Skeletal muscle satellite cell (primary cell): ENCODE results near the gene GPR137B.

Experiments
- H3K27me3 ChIP-seq: 2 replicates; pipeline ENCODE4 v1.7.0; 2013; ENCODE audit warnings: low read length; ENCODE audit not compliant: control insufficient read depth, insufficient read depth
- H3K36me3 ChIP-seq: 2 replicates; pipeline ENCODE4 v1.7.0; 2013; ENCODE audit warnings: mild to moderate bottlenecking, control low read depth, low read length; ENCODE audit not compliant: insufficient read depth
- H3K4me1 ChIP-seq: 2 replicates; pipeline ENCODE4 v1.7.0; 2013; ENCODE audit warnings: low read length; ENCODE audit not compliant: control insufficient read depth, insufficient read depth
- H3K4me2 ChIP-seq: 2 replicates; pipeline ENCODE4 v1.7.0; 2013; ENCODE audit warnings: mild to moderate bottlenecking, low read length
- H3K4me3 ChIP-seq: 2 replicates; pipeline ENCODE4 v1.7.0; 2013; ENCODE audit warnings: low read length
- H3K9ac ChIP-seq: 2 replicates; pipeline ENCODE4 v1.7.0; 2013; ENCODE audit warnings: mild to moderate bottlenecking, low read depth, low read length, moderate library complexity
- H3K9me3 ChIP-seq: replicated peaks from 2 replicates; pipeline ENCODE4 v1.7.0; 2013; ENCODE audit warnings: mild to moderate bottlenecking, control low read depth, low read length

Gene GPR137B

DNA sequence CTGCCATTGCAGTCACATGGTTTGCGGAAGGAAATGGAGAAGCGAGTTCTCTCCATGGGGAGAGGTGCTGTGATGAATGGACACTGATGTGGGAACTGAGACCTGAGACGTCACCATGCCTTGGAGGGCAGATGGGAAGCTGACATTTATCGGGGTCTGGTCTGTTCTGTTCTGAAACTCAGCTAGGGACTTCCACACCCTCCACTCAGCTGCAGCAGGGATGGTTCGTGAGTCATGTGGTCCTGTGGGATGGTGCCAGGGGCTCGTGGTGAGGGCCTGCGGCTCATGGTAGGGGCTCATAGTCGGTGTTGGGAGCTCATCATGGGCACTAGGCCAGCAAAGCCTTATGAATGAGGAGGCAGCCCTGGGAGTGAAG lies 6.1 kb downstream of the GPR137B start:
- Histone ChIP-seq H3K4me1 (peaks cover 12% of the 10 kb centered on the region), H3K4me2 (no peak overlapping the region), H3K9ac (no peak overlapping the region), H3K36me3 (no peaks in the 10 kb centered on the region), H3K4me3 (no peak overlapping the region), H3K9me3 (no peaks in the 10 kb centered on the region), H3K27me3 (no peaks in the 10 kb centered on the region)

DNA sequence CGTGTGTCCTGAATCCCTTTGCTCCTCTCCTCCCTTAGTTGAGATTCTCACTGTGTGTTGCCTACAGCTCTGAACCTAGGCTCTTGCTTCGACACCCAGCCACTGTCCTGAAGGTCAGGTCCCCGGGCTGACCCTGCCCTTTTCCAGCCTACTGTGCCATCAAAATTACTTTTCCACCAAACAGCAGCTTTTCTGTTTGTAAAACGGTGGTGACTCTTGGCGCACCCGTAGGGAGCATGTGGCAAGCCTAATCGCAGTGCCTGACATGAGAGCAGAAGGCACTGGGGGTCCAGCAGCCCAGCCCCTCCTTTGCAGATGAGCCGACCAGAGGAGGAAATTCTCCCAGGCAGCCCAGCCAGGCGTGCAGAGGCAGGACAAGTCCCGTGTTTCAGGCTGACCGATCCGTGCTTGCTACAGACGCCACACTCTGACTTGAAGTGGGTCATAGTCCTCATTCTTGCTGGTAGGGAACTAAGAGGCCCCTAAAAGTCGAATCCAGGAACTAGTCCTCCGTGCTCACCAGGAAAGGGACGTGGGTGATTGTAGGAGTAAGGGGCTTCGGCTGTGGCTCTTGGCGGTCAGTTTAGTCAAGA lies 6.8 kb downstream of the GPR137B start:
- no peak overlapping the region for H3K4me3 ChIP-seq
- peaks cover 6% of the 10 kb centered on the region for H3K4me1 ChIP-seq
- H3K36me3 ChIP-seq = no peaks in the 10 kb centered on the region
- H3K4me2 ChIP-seq = no peak overlapping the region
- H3K9me3 ChIP-seq = no peaks in the 10 kb centered on the region
- no peak overlapping the region for H3K9ac ChIP-seq
- H3K27me3 ChIP-seq = no peaks in the 10 kb centered on the region

DNA sequence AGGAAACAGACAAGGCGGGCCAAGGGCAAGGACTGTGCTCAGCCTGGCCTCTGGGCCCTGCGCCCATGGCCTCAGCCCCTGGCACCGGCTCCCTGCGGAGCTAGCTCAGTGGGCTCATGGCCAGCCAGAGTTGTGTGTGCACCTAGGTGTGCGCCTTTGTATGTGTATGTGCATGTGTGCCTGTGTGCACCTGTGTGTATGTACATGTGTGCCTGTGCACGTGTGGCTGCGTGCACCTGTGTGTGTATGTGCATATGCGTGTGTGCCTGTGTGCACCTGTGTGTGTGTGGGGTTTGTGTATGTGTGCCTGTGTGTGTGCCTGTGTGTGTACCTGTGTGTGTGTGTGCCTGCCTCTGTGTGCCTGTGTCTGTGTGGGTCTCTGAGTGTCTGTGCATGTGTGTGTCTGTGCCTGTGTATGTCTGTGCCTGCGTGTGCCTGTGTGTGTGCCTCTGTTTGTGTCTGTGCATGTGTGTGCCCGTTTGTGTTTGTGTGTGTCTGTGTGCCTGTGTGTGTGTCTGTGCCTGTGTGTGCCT lies 7.4 kb downstream of the GPR137B start:
- Histone ChIP-seq H3K9me3 (no peaks in the 10 kb centered on the region), H3K27me3 (no peaks in the 10 kb centered on the region), H3K4me2 (no peak overlapping the region), H3K36me3 (no peaks in the 10 kb centered on the region), H3K4me1 (no peaks in the 10 kb centered on the region), H3K9ac (no peak overlapping the region), H3K4me3 (no peak overlapping the region)

DNA sequence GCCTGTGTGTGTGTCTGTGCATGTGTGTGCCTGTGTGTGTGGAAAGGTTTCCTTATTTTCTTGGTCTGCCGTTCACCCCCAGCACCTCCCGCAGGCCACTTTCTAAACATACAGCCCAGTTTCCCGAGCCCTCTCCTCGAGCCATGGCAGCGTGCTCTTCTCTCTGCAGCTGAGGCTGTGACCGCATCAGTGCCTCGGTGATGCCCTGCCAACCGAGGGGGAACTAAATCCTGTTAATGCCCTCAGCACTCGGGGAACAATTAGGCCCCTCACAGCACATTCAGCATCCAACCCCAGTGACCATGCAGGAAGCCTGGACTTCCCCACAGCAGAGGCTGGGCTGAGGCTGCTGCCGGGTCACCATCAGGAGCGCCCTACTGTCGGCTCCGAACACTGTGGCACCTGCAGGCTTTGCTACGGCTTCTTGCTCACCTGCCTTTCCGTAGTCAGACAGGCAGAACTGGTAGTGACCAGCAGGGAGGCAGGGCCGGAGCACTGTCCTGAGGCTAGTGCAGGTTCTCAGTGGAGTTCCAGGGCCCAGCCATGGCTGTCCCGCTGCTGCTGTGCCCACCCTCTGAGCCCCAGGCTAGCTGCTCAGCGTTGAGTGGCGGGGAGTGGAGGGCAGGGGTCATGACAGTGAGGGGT lies 8.1 kb downstream of the GPR137B start:
- Histone ChIP-seq H3K4me3 (no peak overlapping the region), H3K9me3 (no peaks in the 10 kb centered on the region), H3K9ac (no peak overlapping the region), H3K4me2 (no peak overlapping the region), H3K36me3 (no peaks in the 10 kb centered on the region), H3K27me3 (no peaks in the 10 kb centered on the region), H3K4me1 (no peaks in the 10 kb centered on the region)

DNA sequence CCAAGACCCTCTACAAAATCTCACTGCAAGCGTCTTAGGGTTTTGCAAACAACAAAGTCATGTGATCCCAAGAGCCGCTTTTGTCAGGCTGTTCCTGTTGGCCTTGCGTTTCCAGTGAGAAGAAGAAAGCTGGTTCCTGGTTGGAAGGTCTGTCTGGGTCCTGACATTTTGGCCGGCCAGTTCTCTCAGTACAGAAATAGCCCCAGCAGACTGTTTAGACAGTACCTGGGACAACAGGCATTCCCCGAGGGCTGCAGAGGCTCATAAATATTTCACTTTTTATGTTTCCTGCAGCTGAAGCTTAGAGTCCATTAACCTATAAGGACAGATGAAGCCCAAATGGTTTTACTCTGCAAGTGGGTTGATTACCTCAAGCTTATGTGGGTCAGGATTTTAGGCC lies 8.6 kb downstream of the GPR137B start:
- Histone ChIP-seq H3K36me3 (no peaks in the 10 kb centered on the region), H3K4me1 (no peaks in the 10 kb centered on the region), H3K9ac (no peak overlapping the region), H3K27me3 (no peaks in the 10 kb centered on the region), H3K9me3 (no peaks in the 10 kb centered on the region), H3K4me3 (no peak overlapping the region), H3K4me2 (no peak overlapping the region)

DNA sequence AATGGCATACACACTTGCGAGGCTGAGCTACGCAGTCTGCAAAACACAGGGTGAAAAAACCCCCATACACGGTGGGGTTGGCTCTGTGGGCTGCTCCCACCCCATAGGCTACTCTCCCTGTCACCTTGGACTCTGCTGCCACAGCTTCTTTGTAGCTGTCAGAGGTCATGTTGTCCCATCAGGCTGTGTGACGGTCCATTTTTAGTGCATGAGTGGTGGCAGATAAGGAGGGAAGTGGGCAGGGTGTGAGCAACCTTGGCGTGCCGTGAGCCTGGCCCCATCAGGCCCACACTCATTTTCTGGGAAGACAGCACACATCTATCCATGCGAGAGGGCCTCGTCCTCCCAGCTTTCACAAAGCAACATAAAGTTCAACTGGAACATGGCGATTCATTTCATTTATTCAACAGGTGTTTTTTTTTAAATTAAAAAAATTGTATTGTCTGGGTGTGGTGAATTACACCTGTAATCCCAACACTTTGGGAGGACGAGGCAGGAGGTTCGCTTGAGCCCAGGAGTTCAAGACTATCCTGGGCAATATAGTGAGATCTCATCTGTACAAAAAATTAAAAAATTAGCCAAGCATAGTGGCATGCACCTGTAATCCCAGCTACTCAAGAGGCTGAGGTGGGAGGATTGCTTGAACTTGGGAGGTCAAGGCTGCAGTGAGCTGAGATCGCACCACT lies 9.5 kb downstream of the GPR137B start:
- H3K9ac ChIP-seq = no peak overlapping the region
- no peaks in the 10 kb centered on the region for H3K9me3 ChIP-seq
- no peak overlapping the region for H3K4me2 ChIP-seq
- no peaks in the 10 kb centered on the region for H3K27me3 ChIP-seq
- no peaks in the 10 kb centered on the region for H3K36me3 ChIP-seq
- no peaks in the 10 kb centered on the region for H3K4me1 ChIP-seq
- H3K4me3 ChIP-seq = no peak overlapping the region

DNA sequence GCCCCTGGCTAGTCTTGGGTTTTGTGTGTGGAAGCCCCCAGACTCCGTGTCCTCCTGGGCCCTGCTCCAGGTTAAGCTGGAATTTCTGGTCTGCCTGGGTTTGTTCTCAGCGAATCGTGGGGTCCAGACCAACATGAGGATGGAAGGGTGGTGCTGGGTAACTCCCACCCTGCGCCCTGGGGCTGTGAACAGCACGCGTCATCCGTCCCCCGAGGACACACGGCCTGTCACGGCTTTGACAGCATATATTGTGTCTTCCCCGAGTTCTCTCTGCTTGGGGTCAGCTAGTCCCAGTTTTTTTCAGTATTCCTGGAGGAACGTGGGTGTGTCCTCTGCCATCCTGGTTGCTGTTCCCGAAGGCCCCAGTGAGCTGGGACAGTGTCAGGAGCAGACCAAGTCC lies 11.8 kb downstream of the GPR137B start:
- H3K4me1 ChIP-seq = no peaks in the 10 kb centered on the region

DNA sequence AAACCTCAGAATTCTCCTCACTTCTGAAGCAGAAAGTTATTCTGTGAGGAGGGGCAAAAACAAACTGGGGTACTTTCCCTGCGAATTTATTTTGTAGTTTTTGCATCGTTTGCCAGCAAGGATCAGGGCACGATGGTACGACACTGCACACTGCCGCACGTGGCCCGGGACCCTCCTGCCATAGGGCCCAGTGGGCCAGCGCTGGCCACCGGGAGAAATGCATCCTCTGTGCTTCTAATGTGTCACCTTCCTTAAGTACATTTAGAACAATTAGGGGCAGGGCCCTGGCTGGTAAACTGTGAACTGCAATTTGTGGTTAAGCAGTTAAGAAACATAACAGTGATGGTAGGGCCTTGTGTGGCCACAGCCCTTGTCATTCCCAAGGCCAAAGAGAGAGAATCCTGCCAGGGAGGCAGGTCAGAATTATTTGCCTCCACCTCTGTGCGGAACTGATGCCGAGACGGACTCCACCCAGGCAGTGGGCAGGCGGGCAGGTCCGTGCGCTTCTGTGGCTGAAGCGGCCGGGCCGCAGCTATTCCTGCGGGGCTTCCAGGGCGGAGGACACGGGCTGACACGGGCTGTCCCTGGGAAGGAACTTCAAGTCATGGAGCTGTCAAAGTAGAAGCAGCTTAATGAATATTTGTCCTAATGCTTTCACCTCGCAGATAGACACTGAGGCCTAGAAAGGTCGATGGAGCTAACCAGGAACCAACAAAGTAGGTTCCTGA lies 12.5 kb downstream of the GPR137B start:
- no peak overlapping the region for H3K4me3 ChIP-seq
- no peaks in the 10 kb centered on the region for H3K4me1 ChIP-seq
- H3K9ac ChIP-seq = no peak overlapping the region
- no peaks in the 10 kb centered on the region for H3K36me3 ChIP-seq
- no peak overlapping the region for H3K4me2 ChIP-seq
- H3K27me3 ChIP-seq = no peaks in the 10 kb centered on the region
- no peaks in the 10 kb centered on the region for H3K9me3 ChIP-seq

More for the DNA sequence above, 11.8 kb downstream of the GPR137B start:
- Histone ChIP-seq H3K27me3 (no peaks in the 10 kb centered on the region), H3K9me3 (no peaks in the 10 kb centered on the region), H3K36me3 (no peaks in the 10 kb centered on the region), H3K4me3 (no peak overlapping the region), H3K9ac (no peak overlapping the region), H3K4me2 (no peak overlapping the region)

DNA sequence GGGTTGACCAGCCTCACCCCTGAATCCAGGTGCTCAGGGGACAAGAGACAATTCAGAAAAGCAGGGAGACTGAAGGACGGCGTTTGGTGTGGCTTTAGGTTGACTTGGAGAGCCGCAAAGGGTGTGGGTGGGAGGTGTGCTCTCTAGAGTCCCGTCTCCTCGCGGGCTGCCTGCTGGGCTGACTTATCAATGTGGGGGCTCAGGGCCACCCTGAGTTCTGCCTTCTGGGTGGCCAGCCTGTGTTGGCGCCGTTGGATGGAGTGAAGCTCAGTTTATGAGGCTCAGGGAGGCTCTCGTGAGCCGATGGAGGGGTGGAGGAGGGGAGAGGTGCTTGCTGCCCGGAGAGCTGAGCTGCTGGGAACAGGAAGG lies 13.0 kb downstream of the GPR137B start:
- Histone ChIP-seq H3K4me2 (no peak overlapping the region), H3K4me1 (no peaks in the 10 kb centered on the region), H3K9me3 (no peaks in the 10 kb centered on the region), H3K9ac (no peak overlapping the region), H3K36me3 (no peaks in the 10 kb centered on the region), H3K27me3 (no peaks in the 10 kb centered on the region), H3K4me3 (no peak overlapping the region)

DNA sequence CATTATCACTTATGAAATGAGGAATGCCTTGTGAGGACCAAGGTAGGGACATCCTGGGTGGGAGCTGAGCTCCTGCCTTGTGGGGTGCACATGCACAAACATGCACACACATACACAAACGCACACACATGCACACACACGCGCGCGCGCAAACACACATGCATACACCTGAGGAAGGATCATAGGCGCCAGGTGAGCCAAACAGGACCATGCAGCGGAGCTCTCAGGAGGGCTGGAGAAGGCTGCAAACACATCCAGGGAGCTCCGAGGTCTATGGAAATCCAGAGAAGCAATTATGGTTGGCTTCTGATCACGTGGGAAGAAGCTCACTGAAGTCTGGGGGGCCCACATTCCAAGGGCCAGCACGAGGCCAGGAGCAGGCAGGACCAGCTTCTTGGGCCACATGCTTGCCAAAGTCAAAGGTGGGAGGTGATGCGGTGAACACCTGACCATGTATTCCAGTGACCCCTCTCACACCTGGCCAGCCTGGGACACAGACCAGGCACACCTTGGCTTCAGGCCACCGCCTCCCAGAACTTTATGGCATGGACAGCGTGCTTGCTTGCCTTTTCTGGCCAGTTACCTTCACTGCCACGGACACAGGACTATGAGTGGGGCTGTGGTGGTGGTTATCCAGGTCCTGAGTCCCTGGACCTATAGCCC lies 13.6 kb downstream of the GPR137B start:
- H3K36me3 ChIP-seq = no peaks in the 10 kb centered on the region
- H3K9me3 ChIP-seq = no peaks in the 10 kb centered on the region
- no peak overlapping the region for H3K4me3 ChIP-seq
- no peaks in the 10 kb centered on the region for H3K4me1 ChIP-seq
- no peaks in the 10 kb centered on the region for H3K27me3 ChIP-seq
- H3K4me2 ChIP-seq = no peak overlapping the region
- no peak overlapping the region for H3K9ac ChIP-seq

DNA sequence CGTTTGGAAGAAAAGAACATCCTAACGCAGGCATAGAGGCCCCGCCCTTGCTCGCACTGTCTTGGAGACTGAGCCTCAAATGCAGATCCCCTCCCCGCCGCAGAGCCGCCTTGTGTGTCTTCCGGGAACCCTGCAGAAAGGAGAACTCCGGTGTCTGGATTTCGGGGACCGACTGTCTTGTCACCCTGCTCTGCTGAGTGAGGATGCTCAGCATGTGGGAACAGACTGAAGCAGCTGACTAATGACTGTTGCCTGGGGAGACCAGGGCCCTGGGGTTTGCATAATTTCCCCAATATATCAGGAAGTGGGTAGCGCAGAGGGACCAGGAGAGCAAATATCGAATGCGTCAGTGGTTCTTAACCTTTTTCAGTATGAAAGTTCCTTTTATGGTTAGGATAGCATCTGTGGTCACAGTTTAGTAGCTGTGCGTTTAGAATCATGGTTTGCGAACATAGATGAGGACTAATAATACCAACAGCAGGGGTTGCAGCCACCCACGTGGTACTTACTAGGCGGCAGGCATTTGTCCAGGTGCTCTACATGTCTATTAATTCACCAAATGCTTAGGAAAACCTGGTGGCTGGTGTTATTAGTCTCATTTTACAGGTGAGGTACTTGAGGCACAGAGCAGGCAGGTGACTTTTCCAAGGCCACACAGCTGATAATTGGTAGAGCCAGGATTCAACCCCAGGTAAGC lies 14.3 kb downstream of the GPR137B start:
- H3K4me2 ChIP-seq = no peak overlapping the region
- no peaks in the 10 kb centered on the region for H3K36me3 ChIP-seq
- no peaks in the 10 kb centered on the region for H3K27me3 ChIP-seq
- no peak overlapping the region for H3K9ac ChIP-seq
- H3K4me1 ChIP-seq = no peaks in the 10 kb centered on the region
- H3K9me3 ChIP-seq = no peaks in the 10 kb centered on the region
- H3K4me3 ChIP-seq = no peak overlapping the region
